Measurements from ENCODE around the gene AAK1. TPM values are rescaled to one million over a fixed set of nuclear protein-coding genes. Genes with fewer than 3 reads are reported as not detected.

The AAK1 gene
- total and polyA plus RNA-seq, 10 of the 15 experiments (the other 5 are each of a cell fraction or from before 2014, with no cell fraction given), result 2.9 to 41.4 (median 17.5) TPM

DNA sequence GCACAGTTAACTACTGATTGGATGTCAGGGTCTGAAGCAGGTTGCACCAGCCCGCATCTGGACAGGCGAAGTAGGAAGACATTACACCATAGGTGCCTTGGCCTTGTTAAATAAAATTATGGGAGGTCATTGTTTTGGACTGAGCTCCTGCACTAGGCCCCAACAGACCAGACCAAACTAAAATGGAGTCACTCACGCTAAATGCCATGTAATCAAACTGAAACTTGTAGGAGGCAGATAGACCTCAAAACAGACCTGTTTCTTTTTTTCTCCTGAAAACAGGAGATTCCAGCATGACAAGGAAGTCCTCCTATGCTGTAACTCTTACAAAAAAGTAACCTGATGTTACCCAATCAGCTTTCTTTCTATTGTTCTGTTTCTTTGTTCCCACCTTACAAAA is 190.9 kb downstream of the AAK1 start:
- POLR2A ChIA-PET, result interaction anchor here (2.0 kb wide), 1 partner anchor 16 kb away, joined by 11 read pairs; the partner anchor contains the start of gene NFU1
- H3K4me2 ChIP-seq (ENCODE audit: control insufficient read depth, insufficient read depth), result no peak overlapping the region
- no TSS peak for BruUV-seq (replicated peaks)
- no peaks in the 10 kb centered on the region for H3K27me3 ChIP-seq (replicated peaks in 1 of 2; ENCODE audit: control insufficient read depth in 2 of 2, insufficient read depth in 2 of 2, low read length in 1 of 2)
- H3K4me3 ChIP-seq, result no peak overlapping the region
- H3K36me3 ChIP-seq (ENCODE audit: control insufficient read depth in 2 of 2, insufficient read depth in 2 of 2, low read length in 1 of 2), result no peaks in the 10 kb centered on the region
- in situ Hi-C loops (cut with MboI) (no loop called here), intact Hi-C loops (cut with micrococcal nuclease; ENCODE audit: unreplicated experiment) (no loop called here)
- peaks cover 9% of the 10 kb centered on the region; the same call in 1 of the 2 replicates for H3K4me1 ChIP-seq (ENCODE audit: control insufficient read depth, insufficient read depth, low read length)
- no peak for TF ChIP-seq BCLAF1 (IDR thresholded peaks at IDR 0.05)
- TF ChIP-seq SMAD1 (IDR thresholded peaks at IDR 0.05; ENCODE audit: low read depth, partially characterized antibody), result no peak
- no peak for TF ChIP-seq NFIC (IDR thresholded peaks at IDR 0.05; ENCODE audit: low read depth, low read length)
- TF ChIP-seq, protein P1, sequence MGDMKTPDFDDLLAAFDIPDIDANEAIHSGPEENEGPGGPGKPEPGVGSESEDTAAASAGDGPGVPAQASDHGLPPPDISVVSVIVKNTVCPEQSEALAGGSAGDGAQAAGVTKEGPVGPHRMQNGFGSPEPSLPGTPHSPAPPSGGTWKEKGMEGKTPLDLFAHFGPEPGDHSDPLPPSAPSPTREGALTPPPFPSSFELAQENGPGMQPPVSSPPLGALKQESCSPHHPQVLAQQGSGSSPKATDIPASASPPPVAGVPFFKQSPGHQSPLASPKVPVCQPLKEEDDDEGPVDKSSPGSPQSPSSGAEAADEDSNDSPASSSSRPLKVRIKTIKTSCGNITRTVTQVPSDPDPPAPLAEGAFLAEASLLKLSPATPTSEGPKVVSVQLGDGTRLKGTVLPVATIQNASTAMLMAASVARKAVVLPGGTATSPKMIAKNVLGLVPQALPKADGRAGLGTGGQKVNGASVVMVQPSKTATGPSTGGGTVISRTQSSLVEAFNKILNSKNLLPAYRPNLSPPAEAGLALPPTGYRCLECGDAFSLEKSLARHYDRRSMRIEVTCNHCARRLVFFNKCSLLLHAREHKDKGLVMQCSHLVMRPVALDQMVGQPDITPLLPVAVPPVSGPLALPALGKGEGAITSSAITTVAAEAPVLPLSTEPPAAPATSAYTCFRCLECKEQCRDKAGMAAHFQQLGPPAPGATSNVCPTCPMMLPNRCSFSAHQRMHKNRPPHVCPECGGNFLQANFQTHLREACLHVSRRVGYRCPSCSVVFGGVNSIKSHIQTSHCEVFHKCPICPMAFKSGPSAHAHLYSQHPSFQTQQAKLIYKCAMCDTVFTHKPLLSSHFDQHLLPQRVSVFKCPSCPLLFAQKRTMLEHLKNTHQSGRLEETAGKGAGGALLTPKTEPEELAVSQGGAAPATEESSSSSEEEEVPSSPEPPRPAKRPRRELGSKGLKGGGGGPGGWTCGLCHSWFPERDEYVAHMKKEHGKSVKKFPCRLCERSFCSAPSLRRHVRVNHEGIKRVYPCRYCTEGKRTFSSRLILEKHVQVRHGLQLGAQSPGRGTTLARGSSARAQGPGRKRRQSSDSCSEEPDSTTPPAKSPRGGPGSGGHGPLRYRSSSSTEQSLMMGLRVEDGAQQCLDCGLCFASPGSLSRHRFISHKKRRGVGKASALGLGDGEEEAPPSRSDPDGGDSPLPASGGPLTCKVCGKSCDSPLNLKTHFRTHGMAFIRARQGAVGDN (IDR thresholded peaks at IDR 0.05), result peak; percentile 86
- TF ChIP-seq, protein P2, sequence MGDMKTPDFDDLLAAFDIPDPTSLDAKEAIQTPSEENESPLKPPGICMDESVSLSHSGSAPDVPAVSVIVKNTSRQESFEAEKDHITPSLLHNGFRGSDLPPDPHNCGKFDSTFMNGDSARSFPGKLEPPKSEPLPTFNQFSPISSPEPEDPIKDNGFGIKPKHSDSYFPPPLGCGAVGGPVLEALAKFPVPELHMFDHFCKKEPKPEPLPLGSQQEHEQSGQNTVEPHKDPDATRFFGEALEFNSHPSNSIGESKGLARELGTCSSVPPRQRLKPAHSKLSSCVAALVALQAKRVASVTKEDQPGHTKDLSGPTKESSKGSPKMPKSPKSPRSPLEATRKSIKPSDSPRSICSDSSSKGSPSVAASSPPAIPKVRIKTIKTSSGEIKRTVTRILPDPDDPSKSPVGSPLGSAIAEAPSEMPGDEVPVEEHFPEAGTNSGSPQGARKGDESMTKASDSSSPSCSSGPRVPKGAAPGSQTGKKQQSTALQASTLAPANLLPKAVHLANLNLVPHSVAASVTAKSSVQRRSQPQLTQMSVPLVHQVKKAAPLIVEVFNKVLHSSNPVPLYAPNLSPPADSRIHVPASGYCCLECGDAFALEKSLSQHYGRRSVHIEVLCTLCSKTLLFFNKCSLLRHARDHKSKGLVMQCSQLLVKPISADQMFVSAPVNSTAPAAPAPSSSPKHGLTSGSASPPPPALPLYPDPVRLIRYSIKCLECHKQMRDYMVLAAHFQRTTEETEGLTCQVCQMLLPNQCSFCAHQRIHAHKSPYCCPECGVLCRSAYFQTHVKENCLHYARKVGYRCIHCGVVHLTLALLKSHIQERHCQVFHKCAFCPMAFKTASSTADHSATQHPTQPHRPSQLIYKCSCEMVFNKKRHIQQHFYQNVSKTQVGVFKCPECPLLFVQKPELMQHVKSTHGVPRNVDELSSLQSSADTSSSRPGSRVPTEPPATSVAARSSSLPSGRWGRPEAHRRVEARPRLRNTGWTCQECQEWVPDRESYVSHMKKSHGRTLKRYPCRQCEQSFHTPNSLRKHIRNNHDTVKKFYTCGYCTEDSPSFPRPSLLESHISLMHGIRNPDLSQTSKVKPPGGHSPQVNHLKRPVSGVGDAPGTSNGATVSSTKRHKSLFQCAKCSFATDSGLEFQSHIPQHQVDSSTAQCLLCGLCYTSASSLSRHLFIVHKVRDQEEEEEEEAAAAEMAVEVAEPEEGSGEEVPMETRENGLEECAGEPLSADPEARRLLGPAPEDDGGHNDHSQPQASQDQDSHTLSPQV (IDR thresholded peaks at IDR 0.05), result peak; percentile 90
- no peak for TF ChIP-seq POU2F2 (IDR thresholded peaks at IDR 0.05; ENCODE audit: borderline replicate concordance, low read depth, low read length)
- H3K27ac ChIP-seq (ENCODE audit: control insufficient read depth, insufficient read depth), result no peak overlapping the region
- no peaks in the 10 kb centered on the region for H3K9me3 ChIP-seq (replicated peaks; ENCODE audit: control insufficient read depth, insufficient read depth, low read length)
- DNase-seq (ENCODE audit: low read depth, low spot score) (no peak), ATAC-seq (no peak), FAIRE-seq (no peak)
- H4K20me1 ChIP-seq (ENCODE audit: control insufficient read depth, insufficient read depth), result no peaks in the 10 kb centered on the region
- no peak overlapping the region for H3K9ac ChIP-seq (ENCODE audit: control insufficient read depth, insufficient read depth, low read length)
- no peak overlapping the region for H2AFZ ChIP-seq (ENCODE audit: control insufficient read depth, low read depth, low read length)
- no peaks in the 10 kb centered on the region for H3K79me2 ChIP-seq (ENCODE audit: control insufficient read depth, insufficient read depth, low read length)
- WGBS (ENCODE audit: insufficient coverage, insufficient replicate concordance, low lambda C conversion rate, missing lambda C conversion rate), result 98% methylated on average over 3 of the region's 3 CpGs
- RAD21 ChIA-PET (ENCODE audit: unreplicated experiment), result interaction anchor here (0.6 to 1.4 kb wide), 3 partner anchors 15 to 75 kb away, joined by 3 to 6 read pairs (median 4); partner anchors contain the start of gene NFU1
- SMC1A ChIA-PET (ENCODE audit: uncharacterized antibody, unreplicated experiment), result interaction anchor here (0.9 kb wide), 1 partner anchor 75 kb away, joined by 3 read pairs; no protein-coding TSS in a partner anchor
- CTCF ChIA-PET, result interaction anchor here (0.9 to 2.8 kb wide), 3 partner anchors 12 to 112 kb away, joined by 3 to 18 read pairs (median 10); partner anchors contain the start of gene NFU1

All from GM12878 (cell line).